Measurements from ENCODE around the gene GNG7.
"Not testable (repeated sequence)": the region's sequence is repeated elsewhere in the genome, so short reads cannot be mapped to it uniquely, and the experiment has no call there.

The GNG7 gene

DNA sequence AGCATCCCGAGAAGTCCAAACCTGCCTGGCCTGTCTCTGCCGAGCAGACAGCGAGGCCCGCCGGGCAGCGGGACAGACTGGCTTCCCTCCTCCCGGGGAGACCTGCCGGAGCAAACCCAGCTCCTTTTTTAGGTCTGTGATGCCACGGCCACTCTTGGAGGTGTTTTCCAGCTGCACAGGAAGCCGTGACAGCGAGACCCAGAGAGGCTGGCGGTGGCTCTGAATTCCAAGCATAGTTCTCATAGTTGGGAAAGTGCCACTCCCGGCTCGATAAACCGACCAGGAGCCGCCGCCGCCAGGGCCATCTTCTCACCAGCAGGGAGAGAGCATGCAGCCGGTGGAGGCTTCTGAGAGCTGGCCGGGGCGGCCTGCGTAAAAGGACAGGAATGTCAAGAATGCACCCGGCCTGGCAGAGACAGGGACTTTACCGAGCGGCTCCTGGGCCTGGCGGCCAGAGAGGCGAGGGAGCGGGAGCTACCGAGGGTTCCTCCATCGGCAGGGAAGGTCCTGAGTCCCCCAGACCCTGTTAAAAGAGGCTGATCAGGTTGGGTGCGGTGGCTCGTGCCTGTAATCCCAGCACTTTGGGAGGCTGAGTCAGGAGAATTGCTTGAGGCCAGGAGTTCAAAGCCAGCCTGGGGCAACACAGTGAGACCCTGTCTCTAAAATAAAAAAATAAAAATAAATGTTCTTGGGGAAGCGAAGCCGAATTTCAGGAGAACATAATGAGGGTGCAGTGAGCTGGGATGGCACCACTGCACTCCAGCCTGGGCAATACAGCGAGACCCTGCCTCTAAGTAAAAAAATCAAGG lies 161.6 kb downstream of the GNG7 start:
- CTCF ChIA-PET: interaction anchor here (0.5 to 1.0 kb wide), 2 partner anchors 12 to 87 kb away, joined by 3 to 4 read pairs; no protein-coding TSS in a partner anchor
- DNase-seq (ENCODE audit: extremely low spot score): no peak
- POLR2A ChIA-PET: interaction anchor here (1.0 to 5.5 kb wide), 3 partner anchors 12 to 64 kb away, joined by 3 to 122 read pairs (median 3); partner anchors contain the start of gene GADD45B
- no peak for TF ChIP-seq FOXK2 (IDR thresholded peaks at IDR 0.05)
- no peak for TF ChIP-seq BHLHE40 (IDR thresholded peaks at IDR 0.05; ENCODE audit: borderline replicate concordance)
- no peak for TF ChIP-seq FOXM1 (IDR thresholded peaks at IDR 0.05; ENCODE audit: borderline replicate concordance)
- no peak for TF ChIP-seq TARDBP (IDR thresholded peaks at IDR 0.05)
- no peak for TF ChIP-seq L3MBTL2 (conservative IDR thresholded peaks at IDR 0.05)
- no peak for TF ChIP-seq ARNT (IDR thresholded peaks at IDR 0.05)
- no peak for TF ChIP-seq ELF4 (IDR thresholded peaks at IDR 0.05)
- no peak for TF ChIP-seq CTBP1 (IDR thresholded peaks at IDR 0.05; ENCODE audit: borderline replicate concordance)
- TF ChIP-seq HDGF (IDR thresholded peaks at IDR 0.05; ENCODE audit: borderline replicate concordance): no peak
- no peak for TF ChIP-seq SUZ12 (IDR thresholded peaks at IDR 0.05)
- TF ChIP-seq LEF1 (IDR thresholded peaks at IDR 0.05; ENCODE audit: borderline replicate concordance): no peak
- TF ChIP-seq, protein P1, sequence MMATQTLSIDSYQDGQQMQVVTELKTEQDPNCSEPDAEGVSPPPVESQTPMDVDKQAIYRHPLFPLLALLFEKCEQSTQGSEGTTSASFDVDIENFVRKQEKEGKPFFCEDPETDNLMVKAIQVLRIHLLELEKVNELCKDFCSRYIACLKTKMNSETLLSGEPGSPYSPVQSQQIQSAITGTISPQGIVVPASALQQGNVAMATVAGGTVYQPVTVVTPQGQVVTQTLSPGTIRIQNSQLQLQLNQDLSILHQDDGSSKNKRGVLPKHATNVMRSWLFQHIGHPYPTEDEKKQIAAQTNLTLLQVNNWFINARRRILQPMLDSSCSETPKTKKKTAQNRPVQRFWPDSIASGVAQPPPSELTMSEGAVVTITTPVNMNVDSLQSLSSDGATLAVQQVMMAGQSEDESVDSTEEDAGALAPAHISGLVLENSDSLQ (IDR thresholded peaks at IDR 0.05): no peak

DNA sequence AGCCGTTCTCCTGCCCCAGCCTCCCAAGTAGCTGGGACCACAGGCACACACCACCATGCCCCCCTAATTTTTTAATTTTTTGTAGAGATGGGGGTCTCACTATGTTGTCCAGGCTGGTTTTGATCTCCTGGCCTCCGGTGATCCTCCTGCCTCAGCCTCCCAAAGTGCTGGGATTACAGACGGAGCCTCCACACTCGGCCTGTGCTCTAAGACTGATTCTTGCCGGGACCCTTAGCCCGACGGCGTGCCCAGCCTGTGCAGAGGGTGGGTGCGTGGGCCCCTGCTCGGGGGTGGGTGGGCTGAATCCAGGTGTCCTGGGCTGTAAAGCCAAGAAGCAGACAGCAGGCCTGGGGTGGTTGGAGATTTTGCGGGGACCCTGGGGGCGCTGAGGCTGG lies 162.2 kb downstream of the GNG7 start:
- ChIA-PET POLR2A (interaction anchor here (1.0 to 5.5 kb wide), 3 partner anchors 11 to 64 kb away, joined by 3 to 122 read pairs (median 3); partner anchors contain the start of gene GADD45B), CTCF (interaction anchor here (1.0 kb wide), 1 partner anchor 12 kb away, joined by 3 read pairs; no protein-coding TSS in a partner anchor)
- DNase-seq (ENCODE audit: extremely low spot score): no peak
- TF ChIP-seq FOXA1 (IDR thresholded peaks at IDR 0.05): no peak
- no peak for TF ChIP-seq SUZ12 (IDR thresholded peaks at IDR 0.05)
- no peak for TF ChIP-seq CTBP1 (IDR thresholded peaks at IDR 0.05; ENCODE audit: borderline replicate concordance)
- TF ChIP-seq ELF4 (IDR thresholded peaks at IDR 0.05): no peak
- no peak for TF ChIP-seq BHLHE40 (IDR thresholded peaks at IDR 0.05; ENCODE audit: borderline replicate concordance)
- no peak for TF ChIP-seq FOXM1 (IDR thresholded peaks at IDR 0.05; ENCODE audit: borderline replicate concordance)
- TF ChIP-seq ARNT (IDR thresholded peaks at IDR 0.05): no peak
- TF ChIP-seq TARDBP (IDR thresholded peaks at IDR 0.05): no peak
- no peak for TF ChIP-seq NFRKB (IDR thresholded peaks at IDR 0.05)
- TF ChIP-seq ZNF384 (IDR thresholded peaks at IDR 0.05): no peak
- no peak for TF ChIP-seq HDGF (IDR thresholded peaks at IDR 0.05; ENCODE audit: borderline replicate concordance)

DNA sequence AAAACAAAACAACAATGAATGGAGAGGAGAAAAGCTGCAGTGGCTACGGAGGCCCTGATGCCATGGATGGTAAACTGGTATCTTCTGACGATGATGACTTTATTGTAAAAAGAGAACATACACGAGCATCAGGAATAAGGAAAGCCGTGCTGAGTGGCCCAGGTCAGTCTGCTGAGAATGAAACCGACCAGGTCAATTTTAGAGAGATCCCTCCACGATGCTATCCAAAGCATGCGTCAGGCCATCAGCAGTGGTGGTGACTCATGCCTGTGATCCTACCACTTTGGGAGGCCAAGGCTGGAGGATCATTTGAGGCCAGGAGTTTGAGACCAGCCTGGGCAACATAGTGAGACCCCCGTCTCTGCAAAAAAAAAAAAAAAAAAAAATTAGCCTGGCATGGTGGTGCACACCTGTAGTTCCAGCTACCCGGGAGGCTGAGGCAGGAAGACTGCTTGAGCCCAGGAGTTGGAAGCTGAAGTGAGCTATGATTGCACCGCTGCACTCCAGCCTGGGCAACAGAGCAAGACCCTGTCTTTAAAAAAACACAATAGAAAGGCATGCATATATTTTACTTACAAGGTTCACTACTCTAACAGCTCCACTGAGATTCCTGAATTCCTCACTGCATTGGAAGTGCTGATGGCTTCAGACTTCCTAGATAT lies 164.3 kb downstream of the GNG7 start:
- POLR2A ChIA-PET: interaction anchor here (2.7 kb wide), 1 partner anchor 62 kb away, joined by 17 read pairs; the partner anchor contains the start of gene GADD45B
- CTCF ChIA-PET: interaction anchor here (1.2 kb wide), 1 partner anchor 9 kb away, joined by 4 read pairs; no protein-coding TSS in a partner anchor
- DNase-seq (ENCODE audit: extremely low spot score): no peak
- TF ChIP-seq L3MBTL2 (conservative IDR thresholded peaks at IDR 0.05) (no peak), ARNT (IDR thresholded peaks at IDR 0.05) (no peak), ELF4 (IDR thresholded peaks at IDR 0.05) (no peak)

DNA sequence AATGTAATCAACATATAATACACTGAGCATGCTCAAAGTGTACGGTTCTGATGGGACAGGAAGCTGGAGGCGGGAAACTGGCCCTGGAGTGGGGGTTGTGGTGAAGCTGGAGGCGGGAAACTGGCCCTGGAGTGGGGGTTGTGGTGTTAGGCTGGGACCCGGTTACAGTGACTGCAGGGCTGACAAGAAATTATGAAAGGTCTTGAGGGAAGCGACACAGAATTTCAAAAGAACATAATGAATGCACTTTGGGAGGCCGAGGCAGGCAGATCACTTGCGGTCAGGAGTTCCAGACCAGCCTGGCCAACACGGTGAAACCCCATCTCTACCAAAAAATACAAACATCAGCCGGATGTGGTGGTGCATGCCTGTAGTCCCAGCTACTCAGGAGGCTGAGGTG lies 164.9 kb downstream of the GNG7 start:
- not testable (repeated sequence) for DNase-seq (ENCODE audit: extremely low spot score)

DNA sequence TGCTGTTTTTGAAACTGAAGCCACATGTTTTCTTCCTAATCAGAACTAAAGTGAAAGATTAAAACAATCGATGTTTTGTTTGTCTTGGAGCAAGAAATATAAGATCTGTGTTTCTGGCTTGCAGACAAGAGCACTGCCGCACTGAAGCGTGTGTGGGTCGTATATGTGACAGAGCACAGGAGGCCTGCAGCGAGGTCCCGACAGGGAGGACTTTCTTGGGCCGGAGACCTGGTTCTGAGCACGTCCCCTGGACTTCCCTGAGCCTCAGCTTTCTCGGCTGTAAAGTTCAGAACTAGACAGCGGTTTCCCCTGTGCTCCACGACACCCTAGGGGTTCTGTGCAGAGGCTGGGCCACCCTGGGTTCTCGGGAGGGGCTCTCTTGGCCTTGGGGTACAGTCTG lies 166.0 kb downstream of the GNG7 start:
- TF ChIP-seq SUZ12 (IDR thresholded peaks at IDR 0.05): no peak
- TF ChIP-seq ZNF384 (IDR thresholded peaks at IDR 0.05): no peak
- no peak for TF ChIP-seq FOXA1 (IDR thresholded peaks at IDR 0.05)
- no peak for TF ChIP-seq L3MBTL2 (conservative IDR thresholded peaks at IDR 0.05)
- no peak for TF ChIP-seq ELF4 (IDR thresholded peaks at IDR 0.05)
- no peak for TF ChIP-seq NFRKB (IDR thresholded peaks at IDR 0.05)
- no peak for TF ChIP-seq HDGF (IDR thresholded peaks at IDR 0.05; ENCODE audit: borderline replicate concordance)
- TF ChIP-seq CTBP1 (IDR thresholded peaks at IDR 0.05; ENCODE audit: borderline replicate concordance): no peak
- no peak for TF ChIP-seq BHLHE40 (IDR thresholded peaks at IDR 0.05; ENCODE audit: borderline replicate concordance)
- no peak for TF ChIP-seq LEF1 (IDR thresholded peaks at IDR 0.05; ENCODE audit: borderline replicate concordance)
- TF ChIP-seq FOXM1 (IDR thresholded peaks at IDR 0.05; ENCODE audit: borderline replicate concordance): no peak
- TF ChIP-seq ARNT (IDR thresholded peaks at IDR 0.05): no peak
- TF ChIP-seq SP1 (IDR thresholded peaks at IDR 0.05): no peak
- no peak for DNase-seq (ENCODE audit: extremely low spot score)
- ChIA-PET CTCF (no interaction called here), POLR2A (interaction anchor here (2.7 kb wide), 1 partner anchor 60 kb away, joined by 17 read pairs; the partner anchor contains the start of gene GADD45B)

More for the DNA sequence above, 164.9 kb downstream of the GNG7 start:
- CTCF ChIA-PET: interaction anchor here (1.2 kb wide), 1 partner anchor 8 kb away, joined by 4 read pairs; no protein-coding TSS in a partner anchor
- POLR2A ChIA-PET: interaction anchor here (2.7 kb wide), 1 partner anchor 61 kb away, joined by 17 read pairs; the partner anchor contains the start of gene GADD45B

DNA sequence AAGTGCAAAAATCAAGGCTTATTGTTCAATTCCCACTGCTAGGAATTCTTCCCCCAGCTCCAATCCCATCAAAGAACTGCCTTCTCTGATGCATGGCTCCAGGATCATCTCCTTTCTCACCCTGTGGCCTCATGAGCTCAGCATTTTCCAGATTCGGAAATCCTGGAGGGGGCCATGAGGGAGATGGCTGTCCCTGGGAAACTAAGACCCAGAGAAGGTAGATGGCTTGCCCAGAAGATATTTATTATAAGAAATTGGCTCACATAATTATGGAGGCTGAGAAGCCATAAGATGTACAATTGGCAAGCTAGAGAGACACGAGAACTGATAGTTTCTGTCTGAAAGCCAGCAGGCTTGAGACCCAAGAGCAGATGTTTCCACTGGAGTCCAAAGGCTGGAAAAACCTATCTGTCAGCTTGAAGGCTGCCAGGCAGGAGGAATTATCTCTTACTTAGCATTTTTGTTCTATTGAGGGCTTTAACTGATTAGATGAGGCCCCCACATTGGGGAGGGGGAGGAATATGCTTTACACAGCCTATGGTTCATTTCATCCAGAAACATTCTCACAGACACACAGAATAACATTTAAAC lies 168.0 kb downstream of the GNG7 start:
- ChIA-PET POLR2A (interaction anchor here (1.0 to 2.5 kb wide), 3 partner anchors 9 to 57 kb away, joined by 3 to 36 read pairs (median 4); partner anchors contain the start of gene GADD45B), CTCF (interaction anchor here (0.7 to 1.4 kb wide), 3 partner anchors 16 to 267 kb away, joined by 3 to 5 read pairs (median 3); no protein-coding TSS in a partner anchor)
- TF ChIP-seq FOXM1 (IDR thresholded peaks at IDR 0.05; ENCODE audit: borderline replicate concordance): no peak
- TF ChIP-seq NFRKB (IDR thresholded peaks at IDR 0.05): no peak
- TF ChIP-seq FOXK2 (IDR thresholded peaks at IDR 0.05): no peak
- TF ChIP-seq, protein P1 (IDR thresholded peaks at IDR 0.05): no peak
- TF ChIP-seq TARDBP (IDR thresholded peaks at IDR 0.05): no peak
- no peak for TF ChIP-seq L3MBTL2 (conservative IDR thresholded peaks at IDR 0.05)
- TF ChIP-seq BHLHE40 (IDR thresholded peaks at IDR 0.05; ENCODE audit: borderline replicate concordance): no peak
- TF ChIP-seq LEF1 (IDR thresholded peaks at IDR 0.05; ENCODE audit: borderline replicate concordance): no peak
- TF ChIP-seq CTBP1 (IDR thresholded peaks at IDR 0.05; ENCODE audit: borderline replicate concordance): no peak
- TF ChIP-seq ARNT (IDR thresholded peaks at IDR 0.05): no peak
- no peak for TF ChIP-seq ELF4 (IDR thresholded peaks at IDR 0.05)
- no peak for TF ChIP-seq ZNF384 (IDR thresholded peaks at IDR 0.05)
- TF ChIP-seq FOXA1 (IDR thresholded peaks at IDR 0.05): no peak
- no peak for TF ChIP-seq SUZ12 (IDR thresholded peaks at IDR 0.05)
- no peak for TF ChIP-seq HDGF (IDR thresholded peaks at IDR 0.05; ENCODE audit: borderline replicate concordance)
- TF ChIP-seq SP1 (IDR thresholded peaks at IDR 0.05): no peak
- no peak for DNase-seq (ENCODE audit: extremely low spot score)
